ENCODE data around the gene EEF1A2.

Gene EEF1A2

GRCh38 chr20:63500902-63501817, 2.3 kb upstream of the EEF1A2 start:
- DNase-seq = no peak

- no peak for DNase-seq
Observed at GRCh38 chr20:63500151-63500901, 1.4 kb upstream of the EEF1A2 start.

- DNase-seq = no peak
Observed at GRCh38 chr20:63499338-63499969, 571 bp upstream of the EEF1A2 start.

- DNase-seq = peak in 8 of 51 donors; percentile 25 to 73 (median 32)
Observed at GRCh38 chr20:63497946-63498935, 642 bp downstream of the EEF1A2 start.

- DNase-seq = no peak
Observed at GRCh38 chr20:63497138-63497945, 1.5 kb downstream of the EEF1A2 start.

- DNase-seq = no peak
Observed at GRCh38 chr20:63496596-63497120, 2.2 kb downstream of the EEF1A2 start.

GRCh38 chr20:63495741-63496595, 2.9 kb downstream of the EEF1A2 start:
- DNase-seq = peak in 34 of 51 donors; percentile 12 to 77 (median 40)

GRCh38 chr20:63495167-63495720, 3.6 kb downstream of the EEF1A2 start:
- no peak for DNase-seq

- DNase-seq = no peak
Observed at GRCh38 chr20:63494420-63495166, 4.3 kb downstream of the EEF1A2 start.

GRCh38 chr20:63494084-63494419, 4.8 kb downstream of the EEF1A2 start:
- no peak for DNase-seq

- no peak for DNase-seq
Observed at GRCh38 chr20:63493563-63494020, 5.3 kb downstream of the EEF1A2 start.

GRCh38 chr20:63492982-63493381, 5.9 kb downstream of the EEF1A2 start:
- DNase-seq = no peak

GRCh38 chr20:63492518-63492917, 6.4 kb downstream of the EEF1A2 start:
- DNase-seq = no peak

- DNase-seq = no peak
Observed at GRCh38 chr20:63491635-63492230, 7.2 kb downstream of the EEF1A2 start.

GRCh38 chr20:63491078-63491477, 7.8 kb downstream of the EEF1A2 start:
- DNase-seq = no peak

- DNase-seq = no peak
Observed at GRCh38 chr20:63490416-63490815, 8.5 kb downstream of the EEF1A2 start.
